Esophagus muscularis mucosa (tissue), 4 donors: ENCODE results near the gene AHCY. TPM values are rescaled to one million over a fixed set of nuclear protein-coding genes. Genes with fewer than 3 reads are reported as not detected.
"Not testable (repeated sequence)": the region's sequence is repeated elsewhere in the genome, so short reads cannot be mapped to it uniquely, and the experiment has no call there.

Source experiments
- DNase-seq: peaks from one replicate; pipeline ENCODE4 v3.0.0-alpha.2; 2017; ENCODE audit errors: extremely low spot score
- H3K27ac ChIP-seq, 4 donors: fragments of 200-600 bp; sonication (generic); replicated peaks in 1 of 4; 1 replicate in 3 of 4; 2 replicates in 1 of 4; pipeline ENCODE4 v1.5.1; 2016 to 2019; ENCODE audit warnings: mild to moderate bottlenecking in 1 of 4
- H3K27me3 ChIP-seq, 4 donors: fragments of 200-600 bp; sonication (generic); one replicate each; pipeline versions ENCODE4 v1.5.1 to v1.6.0; 2016 to 2019
- H3K36me3 ChIP-seq, 4 donors: fragments of 200-600 bp; sonication (generic); one replicate each; pipeline ENCODE4 v1.5.1; 2016 to 2019
- H3K4me1 ChIP-seq, 4 donors: fragments of 200-600 bp; sonication (generic); one replicate each; pipeline ENCODE4 v1.5.1; 2016 to 2019
- H3K4me3 ChIP-seq, 4 donors: fragments of 200-600 bp; sonication (generic); 1 replicate in 2 of 4; 2 replicates in 2 of 4; pipeline ENCODE4 v1.5.1; 2016 to 2019; ENCODE audit warnings: mild to moderate bottlenecking in 4 of 4, moderate library complexity in 1 of 4
- H3K9me3 ChIP-seq, 4 donors: fragments of 200-600 bp; sonication (generic); 1 replicate in 3 of 4; 2 replicates in 1 of 4; pipeline ENCODE4 v1.5.1; 2016 to 2019
- EP300 ChIP-seq: sonication (generic); formaldehyde crosslinking; IDR thresholded peaks from one replicate; pipeline ENCODE4 v1.6.1; 2017; ENCODE audit warnings: antibody characterized with exemption
- POLR2A ChIP-seq: fragments of 450-650 bp; IDR thresholded peaks from one replicate; pipeline ENCODE4 v1.6.1; 2017; ENCODE audit warnings: antibody characterized with exemption, moderate library complexity, mild to moderate bottlenecking, low read depth
- POLR2AphosphoS5 ChIP-seq, 2 donors: sonication (generic); formaldehyde crosslinking; IDR thresholded peaks; one replicate each; pipeline ENCODE4 v1.6.1; 2017; ENCODE audit warnings: antibody characterized with exemption in 2 of 2
- WGBS: methylation state at CpG from one replicate; pipeline ENCODE4 v1.1.5; 2018; 5-methylcytosine and 5-hydroxymethylcytosine counted together
- intact Hi-C: fragments of 100-400 bp; cut with DNase I; formaldehyde crosslinking; loops from one replicate; pipeline ENCODE4 v1.15.1; 2023
- total RNA-seq, 4 donors: library from RNA; depleted of rRNA; stranded (reverse); fragments of >200 nt; gene quantifications; one replicate each; pipeline versions ENCODE4 v1.1.0 to v1.2.1, GENCODE V29; 2016
- TF ChIP-seq, protein P1 (sequence below), 3 experiments: fragments of 200-600 bp in 2 of 3; fragments of 450-650 bp in 1 of 3; sonication (generic) in 2 of 3; IDR thresholded peaks; one replicate each; pipeline ENCODE4 v1.5.1; 2017 to 2019; ENCODE audit warnings: antibody characterized with exemption in 3 of 3, mild to moderate bottlenecking in 2 of 3, moderate library complexity in 1 of 3

Gene AHCY
- 10 to 100 TPM; 52.7 to 77.0 (median 71.0) TPM for total RNA-seq

DNA sequence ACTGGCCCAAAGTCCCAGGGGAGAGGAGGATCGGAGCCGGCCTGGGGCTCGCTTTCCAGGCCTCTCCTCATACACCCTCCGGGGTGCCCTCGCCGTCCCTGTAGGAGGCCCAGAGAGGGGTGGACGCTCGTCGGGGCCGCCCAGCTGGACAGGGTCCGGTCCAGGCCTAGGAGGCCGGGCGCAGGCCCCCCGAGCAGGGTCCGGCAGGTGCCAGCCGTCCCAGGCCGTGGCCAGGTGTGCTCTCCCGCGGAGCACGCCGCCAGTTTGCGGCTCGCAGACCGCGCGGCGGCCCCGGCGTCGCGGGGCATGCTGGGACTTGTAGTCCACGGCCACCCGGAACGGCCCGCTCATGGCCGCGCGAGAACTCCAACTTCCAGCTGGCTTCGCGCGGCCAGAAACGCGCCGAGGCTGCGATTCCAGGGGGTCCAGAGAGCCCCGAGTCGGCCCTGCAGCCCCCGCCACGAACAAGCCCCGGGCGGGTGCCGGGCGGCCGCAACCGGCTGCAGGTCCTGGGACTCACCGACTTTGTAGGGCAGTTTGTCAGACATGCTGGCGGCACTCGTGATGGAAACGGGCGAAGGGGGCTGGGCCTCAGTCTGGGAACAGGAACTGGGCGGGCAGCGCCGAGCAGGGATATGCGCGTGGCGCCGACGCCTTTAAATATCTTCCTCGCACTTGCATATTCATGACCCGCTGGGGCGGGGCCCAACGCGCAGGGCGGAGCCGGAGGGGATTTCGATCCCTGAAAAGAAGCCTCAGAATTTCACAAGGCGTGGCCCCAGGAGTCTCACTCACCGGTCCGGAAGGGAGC is at the start of gene AHCY:
Gene AHCY (minus strand): TSS at position 633 of the 811 bp plus-strand sequence. CDS start 85 bp downstream, at position 548.
- TF ChIP-seq EP300: no peak
- TF ChIP-seq, protein P1, sequence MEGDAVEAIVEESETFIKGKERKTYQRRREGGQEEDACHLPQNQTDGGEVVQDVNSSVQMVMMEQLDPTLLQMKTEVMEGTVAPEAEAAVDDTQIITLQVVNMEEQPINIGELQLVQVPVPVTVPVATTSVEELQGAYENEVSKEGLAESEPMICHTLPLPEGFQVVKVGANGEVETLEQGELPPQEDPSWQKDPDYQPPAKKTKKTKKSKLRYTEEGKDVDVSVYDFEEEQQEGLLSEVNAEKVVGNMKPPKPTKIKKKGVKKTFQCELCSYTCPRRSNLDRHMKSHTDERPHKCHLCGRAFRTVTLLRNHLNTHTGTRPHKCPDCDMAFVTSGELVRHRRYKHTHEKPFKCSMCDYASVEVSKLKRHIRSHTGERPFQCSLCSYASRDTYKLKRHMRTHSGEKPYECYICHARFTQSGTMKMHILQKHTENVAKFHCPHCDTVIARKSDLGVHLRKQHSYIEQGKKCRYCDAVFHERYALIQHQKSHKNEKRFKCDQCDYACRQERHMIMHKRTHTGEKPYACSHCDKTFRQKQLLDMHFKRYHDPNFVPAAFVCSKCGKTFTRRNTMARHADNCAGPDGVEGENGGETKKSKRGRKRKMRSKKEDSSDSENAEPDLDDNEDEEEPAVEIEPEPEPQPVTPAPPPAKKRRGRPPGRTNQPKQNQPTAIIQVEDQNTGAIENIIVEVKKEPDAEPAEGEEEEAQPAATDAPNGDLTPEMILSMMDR (IDR thresholded peaks at IDR 0.05): peak in 1 of 3 experiments; percentile 3
- TF ChIP-seq POLR2A: peak; percentile 43
- TF ChIP-seq POLR2AphosphoS5 (IDR thresholded peaks at IDR 0.05): peak; percentile 77 to 78
- 1% methylated on average over 15 of the region's 79 CpGs for WGBS
- intact Hi-C loops: loop anchor here (5.0 to 10.0 kb wide), 2 partner anchors 59 to 402 kb away; partner anchors contain the start of genes ITCH and TP53INP2

DNA sequence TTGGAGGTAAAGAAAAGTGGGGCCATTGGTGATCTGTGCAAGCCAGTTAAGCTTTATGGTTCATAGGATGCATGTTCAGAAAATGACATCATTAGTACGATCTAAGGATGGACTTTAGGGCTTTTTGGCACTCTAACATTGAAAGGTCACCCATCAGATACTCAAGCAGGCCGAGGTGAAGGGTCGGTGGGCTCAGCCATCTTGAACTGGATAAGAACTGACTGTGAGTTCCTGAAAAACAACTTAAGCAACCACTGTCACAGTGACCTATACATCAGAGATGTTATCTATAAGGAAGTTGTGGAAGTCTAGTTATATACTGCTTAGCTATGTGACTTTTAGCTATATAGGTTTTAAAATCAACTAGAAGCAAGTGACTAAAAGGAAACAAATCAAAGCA is 46.9 kb upstream of the AHCY start:
- Histone ChIP-seq H3K4me3 (no peak overlapping the region), H3K27me3 (no peaks in the 10 kb centered on the region), H3K36me3 (no peaks in the 10 kb centered on the region), H3K4me1 (no peaks in the 10 kb centered on the region), H3K9me3 (no peaks in the 10 kb centered on the region), H3K27ac (no peak overlapping the region)
- DNase-seq: no peak
- WGBS: 73% methylated on average over 3 of the region's 3 CpGs
- intact Hi-C loops: no loop called here
- TF ChIP-seq, protein P1 (IDR thresholded peaks at IDR 0.05): no peak
- TF ChIP-seq POLR2AphosphoS5 (IDR thresholded peaks at IDR 0.05) (no peak), POLR2A (no peak), EP300 (no peak)

More for the DNA sequence above, at the start of gene AHCY:
- Histone ChIP-seq H3K27ac (peak within 1 kb of the TSS; percentile 88 to 97 (median 92)), H3K4me3 (peak within 1 kb of the TSS; percentile 73 to 86 (median 77)), H3K27me3 (no peaks in the 10 kb centered on the region), H3K9me3 (no peaks in the 10 kb centered on the region), H3K36me3 (no peaks in the 10 kb centered on the region), H3K4me1 (peaks cover 16 to 25% (median 20%) of the 10 kb centered on the region in 4 donors)
- peak; percentile 99 for DNase-seq

DNA sequence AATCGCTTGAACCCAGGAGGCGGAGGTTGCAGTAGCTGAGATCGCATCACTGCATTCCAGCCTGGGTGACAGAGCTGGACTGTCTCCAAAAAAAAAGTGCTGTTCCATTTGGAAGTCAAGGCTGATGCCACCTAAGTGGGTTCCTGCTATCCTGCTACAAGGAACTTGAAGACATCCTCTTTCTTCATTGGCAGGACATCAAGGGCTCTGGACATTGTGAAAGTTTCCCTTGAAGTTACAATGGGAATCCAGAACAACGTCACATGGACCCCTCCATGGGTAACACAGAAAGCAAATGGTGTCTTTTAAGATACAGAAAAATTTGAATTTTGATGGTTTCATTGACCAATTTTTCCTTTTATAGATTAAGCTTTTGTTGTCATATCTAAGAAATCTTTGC is 44.4 kb upstream of the AHCY start:
- Histone ChIP-seq H3K4me1 (no peaks in the 10 kb centered on the region), H3K27ac (no peak overlapping the region), H3K27me3 (no peaks in the 10 kb centered on the region), H3K36me3 (no peaks in the 10 kb centered on the region), H3K4me3 (no peak overlapping the region), H3K9me3 (no peaks in the 10 kb centered on the region)
- intact Hi-C loops: no loop called here
- TF ChIP-seq POLR2AphosphoS5 (IDR thresholded peaks at IDR 0.05) (no peak), POLR2A (no peak), EP300 (no peak)
- TF ChIP-seq, protein P1 (IDR thresholded peaks at IDR 0.05): no peak
- WGBS: 89% methylated on average over 2 of the region's 4 CpGs
- no peak for DNase-seq

DNA sequence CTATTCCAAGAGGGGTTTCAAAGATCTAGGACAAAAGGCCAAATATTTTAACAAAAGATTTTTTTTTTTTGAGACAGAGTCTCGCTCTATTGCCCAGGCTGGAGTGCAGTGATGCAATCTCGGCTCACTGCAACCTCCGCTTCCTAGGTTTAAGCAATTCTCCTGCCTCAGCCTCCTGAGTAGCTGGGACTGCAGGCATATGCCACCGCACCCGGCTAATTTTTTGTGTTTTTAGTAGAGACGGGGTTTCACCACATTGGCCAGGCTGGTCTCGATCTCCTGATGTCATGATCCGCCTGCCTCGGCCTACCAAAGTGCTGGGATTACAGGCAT is 43.3 kb upstream of the AHCY start:
- H3K9me3 ChIP-seq, H3K4me3 ChIP-seq, H3K27ac ChIP-seq, H3K36me3 ChIP-seq, DNase-seq, H3K27me3 ChIP-seq, H3K4me1 ChIP-seq, intact Hi-C loops: not testable (repeated sequence)
- 95% methylated on average over 9 of the region's 9 CpGs for WGBS

DNA sequence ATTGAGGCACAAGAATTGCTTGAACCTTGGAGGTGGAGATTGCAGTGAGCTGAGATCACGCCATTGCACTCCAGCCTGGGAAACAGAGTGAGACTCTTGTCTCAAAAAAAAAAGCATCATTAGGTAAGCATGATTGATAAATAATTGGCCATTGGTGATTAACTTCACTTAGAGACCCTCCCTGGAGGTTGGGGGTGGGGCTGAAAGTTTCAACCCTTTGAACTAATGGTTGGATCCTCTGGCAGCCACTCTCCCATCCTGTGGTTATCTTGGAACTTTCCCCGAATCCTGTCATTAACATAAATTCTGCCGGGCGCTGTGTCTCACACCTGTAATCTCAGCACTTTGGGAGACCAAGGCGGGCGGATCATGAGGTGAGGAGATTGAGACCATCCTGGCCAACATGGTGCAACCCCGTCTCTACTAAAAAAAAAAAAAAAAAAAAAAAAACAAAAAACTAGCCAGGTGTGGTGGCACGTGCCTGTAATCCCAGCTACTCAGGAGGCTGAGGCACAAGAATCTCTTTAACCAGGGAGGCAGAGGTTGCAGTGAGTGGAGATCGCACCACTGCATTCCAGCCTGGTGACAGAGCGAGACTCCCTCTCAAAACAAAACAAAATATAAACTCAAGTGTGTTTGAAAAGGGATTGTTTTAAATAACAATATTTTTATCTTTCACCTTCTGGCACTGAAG is 42.8 kb upstream of the AHCY start:
- H3K4me1 ChIP-seq, intact Hi-C loops, H3K27me3 ChIP-seq, H3K4me3 ChIP-seq, H3K27ac ChIP-seq, DNase-seq, H3K36me3 ChIP-seq, H3K9me3 ChIP-seq: not testable (repeated sequence)
- 88% methylated on average over 10 of the region's 10 CpGs for WGBS
